Stimulated activated CD4-positive, alpha-beta T cell treated with anti-CD3 and anti-CD28 coated beads, Interleukin-4, amount 100 ng/mL, for 48 hours (primary cell): ENCODE measurements around the gene TIMP2.
"Not testable (repeated sequence)": the region's sequence is repeated elsewhere in the genome, so short reads cannot be mapped to it uniquely, and the experiment has no call there.

Experiments
- DNase-seq, 2 donors: peaks; one replicate each; pipeline ENCODE4 v3.0.0-alpha.2; 2020; ENCODE audit warnings: low read depth in 2 of 2

TIMP2 gene

DNA sequence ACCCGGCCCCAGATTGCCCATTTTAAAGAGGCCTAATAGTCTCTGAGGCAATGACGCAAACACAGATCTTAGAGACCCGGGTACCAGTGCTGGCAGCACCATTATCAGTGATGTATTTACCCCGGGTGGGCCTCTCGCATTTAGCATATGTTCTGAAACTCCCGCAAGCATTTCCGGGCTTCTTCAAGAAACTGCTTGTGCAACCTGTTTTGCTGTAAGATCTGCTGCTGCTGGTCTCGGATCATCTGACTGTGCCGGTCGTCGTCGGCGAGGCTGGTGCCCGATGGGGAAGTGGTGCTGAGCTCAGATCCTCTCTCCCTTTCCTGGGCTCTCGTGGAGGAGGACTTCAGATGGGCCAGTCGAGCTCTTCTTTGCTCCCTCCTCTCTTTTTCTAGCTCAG is 34.7 kb downstream of the TIMP2 start:
- peak in 1 of 2 donors; percentile 15 for DNase-seq

DNA sequence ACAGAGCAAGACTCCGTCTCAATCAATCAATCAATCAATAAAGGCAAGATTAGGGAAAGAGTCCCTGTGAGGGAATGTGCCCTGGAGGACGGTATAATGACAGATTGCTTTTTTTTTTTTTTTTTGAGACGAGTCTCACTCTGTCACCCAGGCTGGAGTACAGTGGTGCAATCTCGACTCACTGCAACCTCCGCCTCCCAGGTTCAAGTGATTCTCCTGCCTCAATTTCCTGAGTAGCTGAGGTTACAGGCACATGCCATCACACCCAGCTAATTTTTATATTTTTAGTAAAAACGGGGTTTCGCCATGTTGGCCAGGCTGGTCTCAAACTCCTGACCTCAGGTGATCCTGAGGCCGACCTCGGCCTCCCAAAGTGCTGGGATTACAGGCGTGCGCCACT is 35.1 kb downstream of the TIMP2 start:
- not testable (repeated sequence) for DNase-seq

DNA sequence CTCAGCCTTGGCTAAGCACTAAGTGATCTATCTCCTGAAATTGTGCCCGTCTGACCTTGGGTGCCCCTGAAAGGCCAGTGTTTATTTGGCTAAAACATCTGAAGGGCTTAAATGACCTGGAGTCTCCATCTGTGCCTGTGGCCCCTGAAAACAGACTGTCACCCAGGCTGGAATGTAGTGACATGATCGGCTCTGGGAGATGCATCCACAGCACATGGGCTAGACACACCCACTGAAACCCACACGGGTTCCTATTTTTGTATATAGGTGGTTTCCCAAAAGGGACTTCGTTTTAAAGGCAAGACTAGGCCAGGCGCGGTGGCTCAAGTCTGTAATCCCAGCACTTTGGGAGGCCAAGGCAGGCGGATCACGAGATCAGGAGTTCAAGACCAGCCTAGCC is 35.7 kb downstream of the TIMP2 start:
- DNase-seq: peak in 1 of 2 donors; percentile 15

DNA sequence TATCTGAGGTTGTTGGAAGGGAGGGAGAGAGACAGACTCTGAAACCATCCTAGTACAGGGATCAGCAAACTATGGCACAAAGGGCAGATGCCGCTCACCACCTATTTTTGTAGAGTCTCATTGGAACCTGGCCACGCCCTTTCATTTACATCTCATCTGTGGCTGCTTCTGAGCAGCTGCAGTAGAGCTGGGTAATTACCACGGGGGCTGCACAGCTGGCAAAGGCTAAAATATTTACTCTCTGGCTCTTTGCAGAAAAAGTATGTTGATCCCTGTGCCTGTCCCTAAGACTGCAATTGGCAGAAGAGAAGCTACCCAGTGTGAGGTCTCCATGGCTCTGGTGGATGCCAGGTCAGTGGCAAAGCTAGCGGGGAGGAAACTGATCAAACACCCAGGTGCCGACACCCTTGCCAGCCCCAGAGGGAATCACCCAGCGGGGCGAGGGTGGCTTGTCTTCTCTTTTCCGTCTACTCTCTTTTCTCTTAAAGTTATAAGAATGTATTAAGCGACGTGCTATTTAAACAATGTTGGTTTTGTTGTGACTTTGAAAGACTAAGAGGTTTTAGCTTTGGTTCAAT is 36.2 kb downstream of the TIMP2 start:
- DNase-seq: no peak

DNA sequence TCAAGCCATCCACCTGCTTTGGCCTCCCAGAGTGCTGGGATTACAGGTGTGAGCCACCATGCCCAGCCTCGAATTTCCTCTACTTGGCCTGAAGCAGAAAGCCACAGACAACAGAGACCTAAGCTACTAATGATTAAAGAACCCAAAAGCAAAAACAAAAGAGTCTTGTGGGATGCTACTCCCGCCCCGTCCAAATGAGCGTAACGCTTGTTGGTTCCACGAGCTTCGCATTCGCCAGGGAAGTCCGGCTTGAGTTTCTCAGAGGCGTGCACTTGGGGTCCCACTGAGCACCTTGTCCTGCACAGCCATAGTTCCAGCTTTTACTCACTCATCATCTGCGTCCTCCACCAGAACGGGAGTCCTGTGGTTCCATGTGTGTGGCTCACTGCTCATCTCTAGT is 38.2 kb downstream of the TIMP2 start:
- no peak for DNase-seq

DNA sequence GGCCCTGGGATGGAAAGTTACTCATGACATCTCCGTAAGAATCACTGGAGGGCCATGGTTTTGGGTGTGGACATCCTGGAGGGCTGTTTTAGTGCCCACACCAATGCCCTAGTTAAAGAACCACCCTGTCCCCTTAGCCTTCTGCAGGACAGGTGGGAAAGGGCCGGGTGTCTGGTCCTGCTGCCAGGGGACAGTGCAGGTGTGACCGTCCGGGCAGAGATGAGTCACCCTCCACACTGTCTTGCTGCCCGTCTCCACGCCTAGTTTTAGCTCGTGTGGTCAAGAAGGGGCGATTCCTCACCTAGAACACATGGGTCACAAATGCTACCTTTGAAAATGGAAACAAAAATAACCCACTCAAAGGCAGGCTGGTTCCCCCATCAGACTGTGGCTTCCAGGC is 39.2 kb downstream of the TIMP2 start:
- no peak for DNase-seq

DNA sequence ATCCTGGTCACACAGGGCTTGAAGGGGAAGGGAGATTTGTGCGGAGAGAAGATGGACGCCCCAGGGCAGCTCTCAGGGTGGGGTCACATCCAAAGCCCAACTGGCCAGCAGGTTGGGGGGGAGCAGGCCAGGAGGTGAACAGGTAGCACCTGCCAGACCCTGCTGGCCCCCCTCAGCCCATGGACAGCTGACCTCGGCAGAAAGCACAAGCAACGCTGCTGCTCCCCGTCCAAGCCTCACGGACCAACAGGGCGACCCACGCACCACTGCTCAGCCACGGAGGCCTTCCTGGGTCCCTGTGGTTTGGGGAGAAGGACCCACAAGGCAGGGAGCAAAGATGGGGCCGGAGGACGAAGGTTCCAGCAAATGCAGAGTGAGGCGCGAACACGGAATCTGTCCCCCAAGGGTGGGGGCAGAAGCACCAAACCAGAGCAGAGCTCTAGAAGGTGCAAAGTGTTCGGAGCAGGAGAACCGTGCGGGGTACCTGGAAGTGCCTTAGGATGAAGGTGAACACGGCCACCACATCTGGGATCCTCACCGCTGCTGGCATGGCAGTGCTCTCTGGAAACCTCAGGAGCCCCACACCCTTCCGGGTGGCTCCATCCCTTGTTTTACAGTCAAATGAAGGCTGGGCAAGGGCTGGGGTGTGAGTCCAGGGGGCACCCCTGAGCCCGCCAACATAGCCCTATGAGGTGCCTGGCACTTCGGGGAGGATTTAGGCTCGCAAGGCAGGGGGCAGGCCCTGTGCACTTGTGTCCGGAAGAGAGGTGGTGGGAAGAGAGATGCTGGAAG is 40.1 kb downstream of the TIMP2 start:
- no peak for DNase-seq

DNA sequence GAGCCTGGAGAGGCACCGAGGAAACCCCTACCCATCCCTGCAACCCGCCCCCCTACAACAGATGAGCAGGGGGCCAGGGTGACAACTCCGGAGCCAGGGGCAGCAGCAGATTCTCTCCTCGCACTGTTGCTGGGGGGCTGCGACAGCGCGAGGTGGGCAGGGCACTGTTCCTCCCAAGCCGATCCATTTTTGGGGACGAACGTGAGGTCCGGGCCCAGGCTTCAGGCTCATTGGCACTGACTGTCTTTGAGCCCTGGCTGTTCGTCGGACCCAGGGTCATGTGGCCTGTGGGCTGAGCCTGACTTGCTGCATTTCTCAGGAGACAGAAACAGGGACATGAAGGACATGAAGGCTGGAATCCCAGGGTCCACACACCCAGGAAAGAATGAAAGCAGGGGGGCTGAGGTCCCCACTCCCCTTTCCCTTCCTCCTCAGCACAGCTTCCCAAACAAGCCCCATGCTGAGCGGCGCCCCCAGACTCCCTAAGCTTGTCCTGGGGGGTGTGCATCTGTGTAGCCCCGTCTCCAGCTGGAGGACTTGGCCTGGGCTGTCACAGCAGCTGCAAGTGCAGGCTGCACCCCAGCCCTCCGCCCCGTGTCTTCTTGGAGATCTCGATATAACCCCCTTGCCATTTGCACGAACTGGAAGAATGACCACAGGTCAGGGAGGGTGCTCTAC is 40.9 kb downstream of the TIMP2 start:
- no peak for DNase-seq

DNA sequence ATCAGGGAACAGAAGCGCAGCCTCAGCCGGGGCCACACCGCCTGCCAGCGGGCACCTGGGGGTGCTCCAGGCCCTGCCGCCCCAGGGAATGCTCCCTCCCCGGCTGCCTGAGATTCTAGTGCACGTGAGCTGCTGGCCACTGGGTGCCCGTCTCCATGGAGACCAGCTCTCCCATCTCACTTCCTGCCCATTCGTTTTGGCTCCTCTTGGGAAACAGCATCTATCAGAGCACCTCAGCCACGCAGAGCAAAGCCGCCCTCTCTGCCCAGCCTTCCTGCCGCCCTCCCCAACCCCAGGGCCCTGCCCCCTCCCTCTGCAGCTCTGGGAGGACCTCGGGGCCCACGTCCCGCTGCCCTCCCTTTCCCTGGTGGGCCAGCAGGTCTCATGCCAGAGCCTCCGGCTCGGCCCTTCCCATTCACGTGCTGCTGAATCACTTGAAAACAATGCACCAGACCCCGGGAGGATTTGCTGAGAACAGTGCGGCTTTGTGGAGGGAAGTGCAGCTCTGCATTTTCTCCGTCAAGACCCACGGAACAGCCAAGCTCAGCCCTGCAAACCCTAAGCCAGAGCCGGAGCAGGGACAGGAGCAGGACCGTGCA is 41.6 kb downstream of the TIMP2 start:
- no peak for DNase-seq

DNA sequence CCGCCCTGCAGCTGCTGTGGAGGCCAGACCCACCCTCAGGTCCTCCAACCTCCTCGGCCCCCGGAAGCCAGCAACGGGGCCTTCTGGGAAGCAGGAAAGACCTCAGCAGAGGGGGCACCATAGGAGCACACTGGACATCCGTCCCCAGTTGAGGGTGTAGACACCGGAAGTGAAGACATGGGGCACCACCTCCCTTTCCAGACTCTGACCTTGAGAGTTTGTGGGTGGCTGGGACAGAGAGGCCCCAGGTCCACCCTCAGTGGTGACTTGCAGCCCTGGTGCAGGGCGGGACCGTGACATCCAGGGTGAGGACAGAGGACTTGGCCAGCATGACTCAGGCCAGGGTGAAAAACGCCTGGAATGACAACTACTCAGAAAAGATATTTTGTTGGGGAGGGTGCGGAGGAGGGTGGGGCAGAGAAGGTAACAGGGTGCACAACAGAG is 42.1 kb downstream of the TIMP2 start:
- DNase-seq: no peak

DNA sequence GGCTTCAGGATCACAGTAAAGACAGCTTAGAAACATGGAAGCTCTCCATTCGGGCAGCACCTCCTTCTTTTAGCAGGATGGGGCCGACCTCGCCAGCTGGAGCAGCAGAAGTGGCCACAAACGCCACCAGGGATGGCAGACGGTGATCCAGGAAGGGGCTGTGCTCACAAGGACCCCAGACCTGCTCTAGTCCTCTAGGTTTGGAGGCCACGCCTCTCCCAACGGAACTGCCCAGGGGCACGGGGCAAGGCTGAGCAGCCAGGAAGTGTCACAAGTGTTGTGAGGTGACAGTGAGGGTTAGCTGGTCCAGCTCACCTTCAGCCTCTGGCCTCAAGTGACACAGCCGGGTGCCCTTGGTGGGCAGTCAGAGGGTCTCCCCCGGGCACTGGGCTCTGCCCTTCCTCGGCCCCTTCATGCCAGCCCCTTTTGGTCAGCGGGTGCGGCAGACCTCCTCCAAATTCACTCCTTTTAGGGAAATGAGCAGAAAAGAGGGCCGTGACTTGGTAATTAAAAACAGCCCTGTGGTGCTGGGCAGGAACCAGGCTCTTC is 42.6 kb downstream of the TIMP2 start:
- no peak for DNase-seq

DNA sequence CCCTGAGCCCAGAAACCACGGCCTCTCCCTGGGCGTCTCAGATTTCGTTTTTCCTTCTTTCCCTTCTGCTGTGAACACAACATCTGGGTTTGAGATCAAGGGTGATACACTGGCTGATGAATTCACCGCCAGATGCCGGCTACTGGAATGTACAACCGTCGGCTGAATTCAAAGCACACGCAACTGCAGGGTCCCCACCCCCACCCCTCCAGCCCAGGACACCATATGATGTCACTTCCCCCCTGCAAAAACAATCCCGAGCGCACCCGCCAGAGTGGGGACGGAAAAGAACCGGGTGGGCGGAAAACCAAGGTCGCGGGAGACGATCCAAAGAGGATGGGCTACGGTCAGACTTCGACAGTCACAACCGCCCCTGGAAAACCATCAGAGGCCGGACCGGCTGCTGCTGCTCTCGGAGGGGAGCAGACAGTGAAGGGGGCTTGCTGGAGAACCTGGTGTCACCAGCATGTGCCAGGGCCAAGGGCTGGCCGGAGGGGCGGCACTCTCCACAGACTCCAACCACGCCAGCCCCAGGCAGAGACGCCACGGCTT is 45.5 kb downstream of the TIMP2 start:
- no peak for DNase-seq

DNA sequence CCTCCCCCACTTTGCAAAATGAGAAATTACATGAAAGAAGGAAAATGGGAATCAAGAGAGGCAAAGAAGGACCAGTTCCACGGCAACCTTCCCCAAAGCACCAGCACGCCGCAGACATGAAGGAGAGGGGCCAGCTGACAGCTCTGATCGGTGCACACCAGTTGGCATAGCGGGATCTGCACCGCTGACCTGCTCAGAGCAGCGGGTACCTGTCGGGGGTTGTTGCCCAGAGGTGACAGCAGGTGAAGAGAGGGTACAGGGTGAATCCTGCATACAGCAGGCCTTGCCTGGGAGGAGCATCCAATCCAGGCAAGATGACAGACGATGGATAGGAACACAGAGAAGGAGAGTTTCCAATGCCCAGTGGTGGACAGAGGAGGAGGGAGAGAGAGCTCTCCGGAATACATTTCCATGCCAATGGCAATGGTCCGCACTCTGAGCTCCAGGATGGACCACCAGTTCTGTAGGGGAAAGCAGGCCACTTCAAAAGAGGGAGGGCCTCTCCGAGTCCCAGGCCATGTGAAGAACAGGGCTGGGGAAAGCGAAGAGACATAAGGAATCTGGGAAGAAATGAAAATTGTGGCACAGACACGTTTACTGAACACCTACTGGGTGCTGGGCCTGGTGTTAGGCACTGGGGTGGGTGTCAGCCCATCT is 46.2 kb downstream of the TIMP2 start:
- DNase-seq: no peak

DNA sequence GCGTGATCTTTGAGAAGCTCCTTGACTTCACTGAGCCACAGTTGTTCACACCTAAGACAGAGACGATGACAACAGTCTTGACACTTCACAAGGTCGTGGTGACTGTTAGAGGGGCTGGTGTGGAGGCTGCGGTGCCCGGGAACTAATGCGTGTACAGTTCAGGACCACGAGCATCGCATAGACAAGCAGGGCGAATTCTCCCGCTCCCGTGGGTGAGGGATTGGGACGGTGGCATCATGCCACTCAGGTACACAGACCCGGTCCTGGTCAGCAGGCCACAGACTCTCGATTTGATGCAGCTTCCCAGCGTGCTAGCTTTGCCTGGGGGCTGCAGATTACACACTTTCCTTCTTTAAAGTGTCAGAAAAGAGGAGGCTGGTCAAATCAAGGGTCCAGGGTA is 46.9 kb downstream of the TIMP2 start:
- DNase-seq: no peak

DNA sequence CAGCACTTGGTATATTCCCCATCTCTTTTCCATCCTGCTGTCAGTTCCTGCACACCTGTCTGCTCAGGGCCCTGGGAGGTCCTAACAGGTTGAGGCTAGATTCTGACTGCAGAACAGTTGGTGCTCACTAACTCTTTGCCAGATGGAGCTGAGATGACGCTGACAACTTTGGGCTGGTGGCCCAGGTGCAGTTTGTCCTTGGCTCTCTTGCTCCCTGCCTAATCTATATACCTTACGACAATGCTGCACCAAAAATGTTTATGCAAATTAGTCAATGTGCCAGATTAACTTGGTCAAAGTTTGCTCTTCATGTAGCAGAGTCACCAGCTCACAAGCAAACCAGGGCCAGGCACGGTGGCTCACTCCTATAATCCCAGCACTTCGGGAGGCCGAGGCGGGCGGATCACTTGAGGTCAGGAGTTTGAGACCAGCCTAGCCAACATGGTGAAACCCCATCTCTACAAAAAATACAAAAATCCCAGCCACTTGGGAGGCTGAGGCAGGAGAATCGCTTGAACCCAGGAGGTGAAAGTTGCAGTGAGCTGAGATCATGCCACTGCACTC is 48.2 kb downstream of the TIMP2 start:
- not testable (repeated sequence) for DNase-seq

DNA sequence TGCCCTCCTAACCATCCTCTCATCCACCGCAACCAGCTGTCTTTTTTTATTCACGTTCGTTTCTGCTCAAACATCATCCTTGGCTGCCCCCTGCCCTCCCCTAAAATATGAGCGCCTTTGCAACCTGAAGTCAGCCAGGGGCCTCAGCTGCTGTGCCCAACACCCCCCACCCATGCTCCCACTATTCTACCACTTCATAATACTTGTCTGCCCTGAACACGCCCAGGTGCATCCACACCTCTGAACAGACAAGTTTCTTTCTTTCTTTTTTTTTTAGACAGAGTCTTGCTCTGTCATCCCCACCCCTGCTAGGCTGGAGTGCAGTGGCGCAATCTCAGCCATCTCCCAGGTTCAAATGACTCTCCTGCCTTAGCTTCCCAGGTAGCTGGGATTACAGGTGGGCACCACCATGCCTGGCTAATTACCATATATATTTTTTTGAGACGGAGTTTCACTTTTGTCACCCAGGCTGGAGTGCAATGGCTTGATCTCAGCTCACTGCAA is 49.0 kb downstream of the TIMP2 start:
- DNase-seq: no peak

DNA sequence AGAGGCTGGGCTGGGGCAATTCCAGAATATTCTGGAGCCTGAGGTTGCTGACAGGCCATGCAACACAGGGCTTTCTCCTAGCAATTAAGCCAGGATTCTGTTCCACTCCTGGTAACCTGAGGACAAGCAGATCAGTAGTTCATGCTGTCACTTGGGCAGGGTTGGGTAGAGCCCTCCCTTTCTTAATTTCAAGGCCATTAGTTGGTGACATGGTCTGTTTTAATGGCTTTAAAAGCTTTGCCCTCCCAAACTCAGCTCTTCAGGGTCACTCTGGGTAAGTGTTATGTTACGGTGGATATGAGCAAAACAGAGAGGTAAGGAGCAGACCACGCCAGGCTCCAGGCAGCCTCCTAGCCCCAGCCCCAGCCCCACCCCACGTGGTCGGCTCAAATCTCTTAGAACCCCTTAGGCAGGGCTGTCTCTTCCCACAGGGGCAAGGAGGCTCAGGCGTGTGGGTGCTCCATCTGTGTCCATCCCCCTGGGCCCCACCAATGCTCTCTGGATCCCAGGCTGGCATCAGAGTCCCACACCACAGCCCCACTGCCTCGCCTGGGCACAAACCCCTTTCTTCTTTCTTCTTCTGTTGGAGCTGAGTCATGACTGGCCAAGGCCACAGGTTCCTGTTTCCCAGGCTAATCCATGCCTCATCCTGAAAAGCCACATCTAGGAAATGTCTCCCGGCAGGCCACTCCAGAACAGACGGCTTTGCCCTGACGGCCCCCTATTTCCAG is 49.7 kb downstream of the TIMP2 start:
- no peak for DNase-seq

DNA sequence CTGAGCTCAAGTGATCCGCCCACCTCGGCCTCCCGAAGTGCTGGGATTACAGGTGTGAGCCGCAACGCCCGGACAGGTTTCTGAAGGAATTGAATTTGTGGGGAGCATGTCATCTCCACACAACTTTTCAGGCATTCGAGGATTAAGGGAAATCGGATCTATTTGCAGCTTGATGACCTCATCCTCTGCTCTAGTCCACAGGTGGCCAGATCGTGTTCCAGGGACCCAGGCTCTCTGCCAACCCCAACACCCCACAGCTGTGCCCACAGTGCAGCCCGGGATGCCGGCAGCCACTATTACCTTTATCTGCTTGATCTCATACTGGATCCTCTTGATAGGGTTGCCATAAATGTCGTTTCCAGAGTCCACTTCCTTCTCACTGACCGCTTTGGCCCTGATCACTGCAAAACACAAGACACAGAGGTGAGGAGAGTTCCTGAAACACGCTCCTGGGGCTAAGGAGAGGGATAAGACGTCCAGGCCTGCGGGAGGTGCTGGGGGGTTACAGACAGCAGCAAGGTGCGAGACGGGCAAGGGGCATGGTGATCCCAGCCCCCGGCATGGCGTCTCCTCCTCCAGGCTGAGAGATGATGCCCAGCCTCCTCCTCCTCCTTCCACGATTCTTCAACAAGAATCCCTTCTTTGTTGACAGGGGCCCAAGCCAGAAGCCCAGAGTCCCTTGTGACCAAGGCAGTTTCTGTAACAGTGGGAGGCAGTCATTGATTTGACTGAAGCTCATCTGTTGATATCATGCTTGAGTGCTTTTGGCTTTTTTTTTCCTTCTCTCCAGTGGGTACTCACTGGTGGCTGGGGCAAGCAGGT is 51.5 kb downstream of the TIMP2 start:
- DNase-seq: no peak

DNA sequence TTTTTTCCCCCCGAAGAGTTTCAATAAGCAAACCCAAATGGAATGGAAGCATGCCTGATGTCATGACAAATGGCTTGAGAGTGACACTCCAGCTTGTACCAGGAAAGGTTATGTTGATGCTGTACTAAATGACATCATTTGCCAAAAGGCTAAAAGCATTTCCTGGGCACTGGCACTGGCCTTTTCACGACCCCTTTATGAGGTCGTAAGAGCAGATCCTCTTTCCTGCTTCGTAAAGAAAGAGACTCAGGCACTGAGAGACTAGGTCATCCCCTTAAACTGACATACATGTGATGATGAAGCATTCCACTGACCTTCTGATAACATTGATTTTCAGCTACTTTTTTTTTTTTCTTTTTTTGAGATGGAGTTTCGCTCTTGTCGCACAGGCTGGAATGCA is 52.7 kb downstream of the TIMP2 start:
- DNase-seq: no peak
